Hepatocyte (in vitro differentiated cells): ENCODE results near the gene HINT3. TPM values are rescaled to one million over a fixed set of nuclear protein-coding genes. Genes with fewer than 3 reads are reported as not detected.

Experiments used
- DNase-seq: peaks from one replicate; pipeline ENCODE4 v3.0.0-alpha.2; 2016; ENCODE audit warnings: low spot score
- H2AFZ ChIP-seq: fragments of 200-600 bp; sonication (generic); 2 replicates; pipeline ENCODE4 v1.6.0; 2016; ENCODE audit warnings: antibody characterized with exemption, mild to moderate bottlenecking
- H3K27ac ChIP-seq: fragments of 200-600 bp; sonication (generic); 2 replicates; pipeline ENCODE4 v1.5.1; 2016; ENCODE audit warnings: mild to moderate bottlenecking
- H3K27me3 ChIP-seq: fragments of 200-600 bp; sonication (generic); 2 replicates; pipeline ENCODE4 v1.6.1; 2016
- H3K36me3 ChIP-seq: fragments of 200-600 bp; sonication (generic); replicated peaks from 2 replicates; pipeline ENCODE4 v1.5.1; 2016; ENCODE audit warnings: low read depth; ENCODE audit not compliant: insufficient read depth
- H3K4me1 ChIP-seq: fragments of 200-600 bp; sonication (generic); 2 replicates; pipeline ENCODE4 v1.5.1; 2016; ENCODE audit warnings: mild to moderate bottlenecking, moderate library complexity; ENCODE audit not compliant: insufficient read depth
- H3K4me2 ChIP-seq: fragments of 200-600 bp; sonication (generic); 2 replicates; pipeline ENCODE4 v1.6.0; 2016
- H3K4me3 ChIP-seq: fragments of 200-600 bp; sonication (generic); 2 replicates; pipeline ENCODE4 v1.5.1; 2016; ENCODE audit warnings: mild to moderate bottlenecking
- H3K79me2 ChIP-seq: fragments of 200-600 bp; sonication (generic); 2 replicates; pipeline ENCODE4 v1.6.0; 2017; ENCODE audit warnings: mild to moderate bottlenecking
- H3K9me2 ChIP-seq: fragments of 200-600 bp; sonication (generic); replicated peaks from 2 replicates; pipeline ENCODE4 v1.6.0; 2017; ENCODE audit warnings: mild to moderate bottlenecking; ENCODE audit not compliant: insufficient read depth
- H3K9me3 ChIP-seq: fragments of 200-600 bp; sonication (generic); 2 replicates; pipeline ENCODE4 v1.5.1; 2016; ENCODE audit warnings: low read depth, mild to moderate bottlenecking
- H4K20me1 ChIP-seq: fragments of 200-600 bp; sonication (generic); 2 replicates; pipeline ENCODE4 v1.6.0; 2016; ENCODE audit warnings: mild to moderate bottlenecking; ENCODE audit not compliant: insufficient read depth, poor library complexity, severe bottlenecking
- CTCF ChIP-seq: fragments of 200-600 bp; sonication (generic); IDR thresholded peaks from 2 replicates; pipeline ENCODE4 v1.5.1; 2016; ENCODE audit warnings: antibody characterized with exemption, mild to moderate bottlenecking; ENCODE audit not compliant: poor library complexity
- EZH2 ChIP-seq: fragments of 200-600 bp; sonication (generic); IDR thresholded peaks from 2 replicates; pipeline ENCODE4 v1.6.1; 2016; ENCODE audit warnings: antibody characterized with exemption, mild to moderate bottlenecking, borderline replicate concordance
- EZH2phosphoT487 ChIP-seq: fragments of 200-600 bp; sonication (generic); IDR thresholded peaks from one replicate; pipeline ENCODE4 v1.6.1; 2018; ENCODE audit warnings: antibody characterized with exemption, mild to moderate bottlenecking, low read depth, moderate library complexity; ENCODE audit not compliant: unreplicated experiment, severe bottlenecking
- WGBS: methylation state at CpG from one replicate; pipeline ENCODE4 v1.1.6; 2016; ENCODE audit warnings: low lambda C conversion rate; ENCODE audit errors: missing lambda C conversion rate; 5-methylcytosine and 5-hydroxymethylcytosine counted together
- polyA plus RNA-seq: library from polyadenylated mRNA; unstranded; fragments of >200 nt; fragmentation: Nextera tagmentation; extraction: Ambion mirVana; gene quantifications from 2 replicates; pipeline ENCODE4 v1.2.1, GENCODE V29; 2016
- total RNA-seq: library from RNA; depleted of rRNA; stranded (reverse); fragments of >200 nt; gene quantifications from 2 replicates; pipeline ENCODE4 v1.2.3, GENCODE V29; 2014

Gene HINT3
- total and polyA plus RNA-seq, 2 experiments from 2014 or later, result 15.4 to 32.9 TPM

GRCh38 chr6:125943528-125944433, 12.8 kb upstream of the HINT3 start:
- H3K27me3 ChIP-seq, result no peaks in the 10 kb centered on the region
- TF ChIP-seq EZH2 (no peak), CTCF (no peak), EZH2phosphoT487 (no peak)
- H4K20me1 ChIP-seq, result no peaks in the 10 kb centered on the region
- no peak overlapping the region for H3K4me3 ChIP-seq
- H3K27ac ChIP-seq, result peak overlapping the region; percentile 93
- no peaks in the 10 kb centered on the region for H3K36me3 ChIP-seq
- peak overlapping the region; percentile 34 for H3K4me2 ChIP-seq
- H3K4me1 ChIP-seq, result peaks cover 52% of the 10 kb centered on the region
- 80% methylated on average over 4 of the region's 4 CpGs for WGBS
- no peak overlapping the region for H2AFZ ChIP-seq
- H3K79me2 ChIP-seq, result no peaks in the 10 kb centered on the region
- H3K9me3 ChIP-seq, result no peaks in the 10 kb centered on the region
- DNase-seq, result no peak
- no peaks in the 10 kb centered on the region for H3K9me2 ChIP-seq

- Histone ChIP-seq H3K4me3 (no peak overlapping the region), H3K36me3 (no peaks in the 10 kb centered on the region), H3K9me2 (no peaks in the 10 kb centered on the region), H3K4me1 (peaks cover 51% of the 10 kb centered on the region), H3K4me2 (peak overlapping the region; percentile 34), H2AFZ (no peak overlapping the region), H3K79me2 (no peaks in the 10 kb centered on the region), H3K27ac (peak overlapping the region; percentile 93), H3K9me3 (no peaks in the 10 kb centered on the region), H4K20me1 (no peaks in the 10 kb centered on the region), H3K27me3 (no peaks in the 10 kb centered on the region)
- WGBS, result 19% methylated on average over 5 of the region's 5 CpGs
- TF ChIP-seq CTCF, result no peak
- no peak for TF ChIP-seq EZH2
- no peak for TF ChIP-seq EZH2phosphoT487
- peak; percentile 72 for DNase-seq
These were observed 12.1 kb upstream of the HINT3 start for GRCh38 chr6:125944434-125944816.

- Histone ChIP-seq H3K27ac (peak overlapping the region; percentile 93), H3K9me3 (no peaks in the 10 kb centered on the region), H3K4me2 (peak overlapping the region; percentile 34), H4K20me1 (no peaks in the 10 kb centered on the region), H3K27me3 (no peaks in the 10 kb centered on the region), H3K4me1 (peaks cover 51% of the 10 kb centered on the region), H3K9me2 (no peaks in the 10 kb centered on the region), H3K4me3 (no peak overlapping the region), H2AFZ (no peak overlapping the region), H3K79me2 (no peaks in the 10 kb centered on the region), H3K36me3 (no peaks in the 10 kb centered on the region)
- 86% methylated on average over 1 of the region's 1 CpG for WGBS
- TF ChIP-seq EZH2, result no peak
- no peak for TF ChIP-seq CTCF
- no peak for TF ChIP-seq EZH2phosphoT487
- DNase-seq, result no peak
These were observed 11.7 kb upstream of the HINT3 start for GRCh38 chr6:125944896-125945295.
